K562 (cell line): Measurements from ENCODE around the gene LY6G6C. TPM values are rescaled to one million over a fixed set of nuclear protein-coding genes. Genes with fewer than 3 reads are reported as not detected.

Experiments used
- ARID3B ChIP-seq: fragments of 250-450 bp; sonication (Bioruptor Pico); IDR thresholded peaks from 2 replicates; pipeline ENCODE4 v1.4.0; 2020; ENCODE audit warnings: borderline replicate concordance
- ARID4B ChIP-seq: sonication (generic); formaldehyde crosslinking; IDR thresholded peaks from 2 replicates; pipeline ENCODE4 v1.8.0; 2022; ENCODE audit warnings: mild to moderate bottlenecking, missing genetic modification reagents
- CEBPG ChIP-seq, 3 experiments: fragments of 200-800 bp in 1 of 3; sonication (Bioruptor generic) in 1 of 3; sonication (generic) in 1 of 3; formaldehyde crosslinking in 1 of 3; IDR thresholded peaks in 2 of 3; conservative IDR thresholded peaks in 1 of 3; 2 replicates each; pipeline versions ENCODE4 v1.6.1 to v1.8.0; 2016 to 2022; ENCODE audit warnings: missing compliant biosample characterization in 2 of 3, missing genetic modification characterization in 2 of 3, mild to moderate bottlenecking in 1 of 3, missing genetic modification reagents in 1 of 3
- CREM ChIP-seq: IDR thresholded peaks from 2 replicates; pipeline ENCODE4 v1.6.1; 2014; ENCODE audit warnings: antibody characterized with exemption, low read depth
- GMEB1 ChIP-seq: fragments of 250-450 bp; sonication (Bioruptor Pico); IDR thresholded peaks from 2 replicates; pipeline ENCODE4 v1.4.0; 2020; ENCODE audit warnings: mild to moderate bottlenecking
- MEF2A ChIP-seq: IDR thresholded peaks from 2 replicates; pipeline ENCODE4 v1.6.1; 2011; ENCODE audit warnings: low read depth, mild to moderate bottlenecking, low read length, moderate library complexity; ENCODE audit not compliant: control insufficient read depth
- NFXL1 ChIP-seq: fragments of 450-650 bp; formaldehyde crosslinking; IDR thresholded peaks from 2 replicates; pipeline ENCODE4 v1.4.0; 2021; ENCODE audit warnings: mild to moderate bottlenecking
- PHB ChIP-seq: fragments of 250-450 bp; sonication (Bioruptor Pico); IDR thresholded peaks from 2 replicates; pipeline ENCODE4 v1.5.0; 2021
- SLC30A9 ChIP-seq: fragments of 250-450 bp; sonication (Bioruptor Pico); IDR thresholded peaks from 2 replicates; pipeline ENCODE4 v1.8.0; 2022; ENCODE audit warnings: mild to moderate bottlenecking, moderate library complexity
- STAG1 ChIP-seq: sonication (generic); formaldehyde crosslinking; IDR thresholded peaks from 2 replicates; pipeline ENCODE4 v1.5.0; 2020; ENCODE audit warnings: missing genetic modification reagents, borderline replicate concordance
- STAT5B ChIP-seq: fragments of 250-450 bp; sonication (Bioruptor Pico); IDR thresholded peaks from 2 replicates; pipeline ENCODE4 v1.8.0; 2021; ENCODE audit warnings: mild to moderate bottlenecking, inconsistent platforms
- ZBTB33 ChIP-seq: sonication (generic); formaldehyde crosslinking; IDR thresholded peaks from 2 replicates; pipeline ENCODE4 v1.8.1; 2023; ENCODE audit warnings: mild to moderate bottlenecking, missing genetic modification reagents
- ZNF551 ChIP-seq: fragments of 250-450 bp; sonication (Bioruptor Pico); IDR thresholded peaks from 2 replicates; pipeline ENCODE4 v1.5.0; 2021; ENCODE audit warnings: mild to moderate bottlenecking, moderate library complexity
- ZNF717 ChIP-seq: fragments of 250-450 bp; sonication (Bioruptor Pico); IDR thresholded peaks from 2 replicates; pipeline ENCODE4 v1.5.0; 2021
- polyA plus RNA-seq, 8 experiments: library from polyadenylated mRNA; depleted of rRNA in 4 of 8; stranded (reverse) in 5 of 8; unstranded in 3 of 8; fragments of >200 nt; fragmentation: Nextera tagmentation in 2 of 8; fragmentation: Illumina TruSeq in 1 of 8; extraction: Ambion mirVana in 2 of 8; extraction: Trizol in 1 of 8; gene quantifications; 2 replicates each; pipeline versions ENCODE4 v1.2.1 to v1.2.3, GENCODE V29; 2011 to 2014; ENCODE audit warnings: inconsistent platforms in 1 of 8, missing spikeins in 1 of 8
- total RNA-seq, 7 experiments: library from RNA; depleted of rRNA in 6 of 7; stranded (reverse); fragments of >200 nt in 6 of 7; fragmentation: Illumina TruSeq in 2 of 7; extraction: Trizol in 2 of 7; gene quantifications; 2 replicates each; pipeline versions ENCODE4 v1.2.1 to v1.2.3, GENCODE V29; 2011 to 2021; ENCODE audit warnings: low replicate concordance in 1 of 7

Gene LY6G6C
- total and polyA plus RNA-seq, 9 of the 15 experiments (the other 6 are each of a cell fraction or from before 2014, with no cell fraction given), result 0.06 to 0.20 TPM; not detected in 7

- TF ChIP-seq ARID3B (CRISPR knock-in tag), result 0 out of 2 replicates have a peak, but pooled peaks have one; percentile 24
- TF ChIP-seq ZNF717 (CRISPR knock-in tag), result no peak
- TF ChIP-seq CREM, result no peak
- TF ChIP-seq SLC30A9 (CRISPR knock-in tag), result no peak
- TF ChIP-seq STAT5B, result no peak
- TF ChIP-seq ARID4B (CRISPR knock-in tag), result 0 out of 2 replicates have a peak, but pooled peaks have one; percentile 37
- no peak for TF ChIP-seq NFXL1
- no peak for TF ChIP-seq ZNF551 (CRISPR knock-in tag)
- TF ChIP-seq MEF2A, result no peak
- TF ChIP-seq STAG1, result no peak
- TF ChIP-seq ZBTB33 (CRISPR knock-in tag), result no peak
- TF ChIP-seq PHB (CRISPR knock-in tag), result no peak
- TF ChIP-seq GMEB1 (CRISPR knock-in tag), result no peak; the same call in 1 of the 2 replicates
- TF ChIP-seq CEBPG (CRISPR knock-in tag; IDR thresholded peaks at IDR 0.05), result 0 out of 2 replicates have a peak, but pooled peaks have one; percentile 6
- no peak for TF ChIP-seq CEBPG (tag; conservative IDR thresholded peaks at IDR 0.05 in 1 of 2, IDR thresholded peaks at IDR 0.05 in 1 of 2)
Measured at GRCh38 chr6:31727717-31728671, 6.4 kb upstream of the LY6G6C start (continued).
